Right ventricle myocardium inferior (tissue), 1 donor: ENCODE data around the gene AFM. TPM values are rescaled to one million over a fixed set of nuclear protein-coding genes. Genes with fewer than 3 reads are reported as not detected.
"Not testable (repeated sequence)": the region's sequence is repeated elsewhere in the genome, so short reads cannot be mapped to it uniquely, and the experiment has no call there.

Experiments
- ATAC-seq: fragments of 200-7000 bp; cut with Tn5 transposase; one replicate; pipeline ENCODE4 v1.9.1; 2020; ENCODE audit warnings: mild to moderate bottlenecking, moderate library complexity
- DNase-seq: peaks from one replicate; pipeline ENCODE4 v3.0.0; 2021; ENCODE audit errors: missing footprints
- intact Hi-C: fragments of 100-400 bp; cut with DNase I; formaldehyde crosslinking; loops from one replicate; pipeline ENCODE4 v1.11.0; 2022
- total RNA-seq: library from RNA; stranded (reverse); fragmentation: NEBNext Ultra II Directional; extraction: Animal tissue kit (Norgen Biotek cat#: 25700); gene quantifications from one replicate; pipeline ENCODE4 v1.2.1, GENCODE V29; 2021
- donor health status: DM: no; HTN: yes; CAD: no; lungs with severe emphysema.

Gene AFM
- total RNA-seq, 1 donor from 2014 or later: not detected

- ATAC-seq: no peak
- intact Hi-C loops: no loop called here
- DNase-seq: no peak
These were observed 5.7 kb downstream of the AFM start for GRCh38 chr4:73487233-73487632.

- intact Hi-C loops: no loop called here
- DNase-seq (no peak), ATAC-seq (no peak)
These were observed 18.6 kb downstream of the AFM start for GRCh38 chr4:73499996-73500765.

GRCh38 chr4:73501664-73502265 is 20.2 kb downstream of the AFM start:
- DNase-seq (no peak), ATAC-seq (no peak)
- intact Hi-C loops: no loop called here

GRCh38 chr4:73505567-73505966 is 24.0 kb downstream of the AFM start:
- ATAC-seq (no peak), DNase-seq (no peak)
- intact Hi-C loops: no loop called here

- ATAC-seq (no peak), DNase-seq (no peak)
- intact Hi-C loops: no loop called here
These were observed 26.0 kb downstream of the AFM start for GRCh38 chr4:73507541-73507940.

GRCh38 chr4:73508651-73509050 is 27.1 kb downstream of the AFM start:
- no peak for DNase-seq
- ATAC-seq: no peak
- intact Hi-C loops: no loop called here

GRCh38 chr4:73518340-73518739 is 36.8 kb downstream of the AFM start:
- intact Hi-C loops: no loop called here
- DNase-seq (no peak), ATAC-seq (no peak)

GRCh38 chr4:73520821-73521220 is 39.3 kb downstream of the AFM start:
- no peak for ATAC-seq
- no peak for DNase-seq
- intact Hi-C loops: no loop called here

- intact Hi-C loops: no loop called here
- DNase-seq: no peak
- ATAC-seq: no peak
These were observed 41.6 kb downstream of the AFM start for GRCh38 chr4:73523126-73523525.

- no peak for DNase-seq
- intact Hi-C loops: no loop called here
- ATAC-seq: no peak
These were observed 44.1 kb downstream of the AFM start for GRCh38 chr4:73525611-73526010.

- ATAC-seq (no peak), DNase-seq (no peak)
- intact Hi-C loops: no loop called here
These were observed 45.7 kb downstream of the AFM start for GRCh38 chr4:73527196-73527595.

- ATAC-seq (no peak), DNase-seq (no peak)
- intact Hi-C loops: no loop called here
These were observed 46.6 kb downstream of the AFM start for GRCh38 chr4:73528171-73528570.

- intact Hi-C loops: no loop called here
- ATAC-seq: no peak
- DNase-seq: no peak
These were observed 52.2 kb downstream of the AFM start for GRCh38 chr4:73533515-73534422.

- DNase-seq: no peak
- ATAC-seq: no peak
- intact Hi-C loops: no loop called here
These were observed 56.6 kb downstream of the AFM start for GRCh38 chr4:73538162-73538561.

GRCh38 chr4:73539386-73539785 is 57.8 kb downstream of the AFM start:
- ATAC-seq (no peak), DNase-seq (no peak)
- intact Hi-C loops: no loop called here

- intact Hi-C loops: no loop called here
- no peak for ATAC-seq
- DNase-seq: no peak
These were observed 59.3 kb downstream of the AFM start for GRCh38 chr4:73540826-73541225.

GRCh38 chr4:73541251-73541650 is 59.7 kb downstream of the AFM start:
- intact Hi-C loops: no loop called here
- no peak for ATAC-seq

GRCh38 chr4:73544620-73545019 is 63.1 kb downstream of the AFM start:
- DNase-seq (no peak), ATAC-seq (no peak)
- intact Hi-C loops: no loop called here

More at GRCh38 chr4:73541251-73541650, 59.7 kb downstream of the AFM start:
- DNase-seq: no peak

- ATAC-seq, DNase-seq, intact Hi-C loops: not testable (repeated sequence)
These were observed 69.3 kb downstream of the AFM start for GRCh38 chr4:73550865-73551264.
